ENCODE measurements around the gene IL33.
A peak's percentile ranks its signal among the peaks of the same experiment; 100 is the strongest.

IL33 gene

DNA sequence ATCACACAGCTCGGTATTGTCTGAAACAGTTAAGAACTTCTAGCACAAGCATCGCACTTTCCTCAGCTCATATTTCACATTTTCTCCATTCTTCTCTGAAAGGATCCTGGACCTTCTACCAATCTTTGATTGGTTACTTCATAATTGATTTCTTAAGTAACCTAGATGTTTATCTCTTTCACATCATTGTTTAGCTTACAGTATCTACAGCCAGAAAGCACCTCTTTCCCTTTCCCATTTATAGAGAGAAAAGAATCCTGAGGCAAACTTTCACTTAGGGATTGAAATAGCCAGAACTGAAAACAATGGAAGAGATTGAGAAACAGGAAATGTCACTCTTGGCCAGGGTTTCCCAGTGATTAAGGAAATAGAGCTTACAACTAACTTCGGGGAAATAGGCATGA is 2.5 kb downstream of the IL33 start:
- DNase-seq (ENCODE audit: low spot score), result no peak

DNA sequence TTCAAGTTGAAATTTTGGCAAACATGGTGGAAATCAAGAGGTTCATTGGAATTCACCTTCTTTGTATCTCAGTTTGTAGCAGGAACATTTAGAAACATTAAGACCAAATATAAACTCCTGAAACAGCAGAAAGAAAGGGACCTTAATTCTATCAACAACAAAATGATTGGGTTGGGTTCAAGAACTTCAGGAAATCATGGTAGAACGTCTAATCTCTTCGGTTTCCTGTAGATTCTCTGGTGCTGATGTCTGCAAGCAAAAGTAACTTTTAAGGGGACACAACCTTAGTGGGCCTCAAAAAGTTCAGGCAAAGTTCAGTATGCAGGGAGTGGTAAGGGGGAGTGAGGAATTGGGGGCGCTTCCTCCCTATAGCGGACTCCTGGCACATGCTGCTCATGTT is 3.4 kb downstream of the IL33 start:
- DNase-seq (ENCODE audit: low spot score), result no peak

DNA sequence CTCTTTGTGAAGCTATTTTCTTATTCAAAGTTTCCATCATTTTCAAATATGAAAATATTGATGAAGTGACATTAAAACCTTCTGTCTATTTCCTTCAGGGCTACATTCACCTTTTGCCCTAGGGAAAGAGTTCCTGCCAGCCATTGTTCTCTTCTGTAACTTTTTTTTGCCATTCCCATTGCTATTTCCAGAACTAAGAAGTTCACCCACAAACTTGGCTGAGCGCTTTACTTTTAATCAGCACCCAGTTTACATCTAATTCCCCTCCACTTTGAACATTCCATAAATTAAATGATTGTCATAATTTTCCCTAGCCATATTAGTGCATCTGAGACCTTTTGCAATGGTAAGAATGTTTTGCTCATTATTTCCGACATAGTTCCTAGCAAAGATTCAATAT is 4.4 kb downstream of the IL33 start:
- DNase-seq (ENCODE audit: low spot score), result no peak

DNA sequence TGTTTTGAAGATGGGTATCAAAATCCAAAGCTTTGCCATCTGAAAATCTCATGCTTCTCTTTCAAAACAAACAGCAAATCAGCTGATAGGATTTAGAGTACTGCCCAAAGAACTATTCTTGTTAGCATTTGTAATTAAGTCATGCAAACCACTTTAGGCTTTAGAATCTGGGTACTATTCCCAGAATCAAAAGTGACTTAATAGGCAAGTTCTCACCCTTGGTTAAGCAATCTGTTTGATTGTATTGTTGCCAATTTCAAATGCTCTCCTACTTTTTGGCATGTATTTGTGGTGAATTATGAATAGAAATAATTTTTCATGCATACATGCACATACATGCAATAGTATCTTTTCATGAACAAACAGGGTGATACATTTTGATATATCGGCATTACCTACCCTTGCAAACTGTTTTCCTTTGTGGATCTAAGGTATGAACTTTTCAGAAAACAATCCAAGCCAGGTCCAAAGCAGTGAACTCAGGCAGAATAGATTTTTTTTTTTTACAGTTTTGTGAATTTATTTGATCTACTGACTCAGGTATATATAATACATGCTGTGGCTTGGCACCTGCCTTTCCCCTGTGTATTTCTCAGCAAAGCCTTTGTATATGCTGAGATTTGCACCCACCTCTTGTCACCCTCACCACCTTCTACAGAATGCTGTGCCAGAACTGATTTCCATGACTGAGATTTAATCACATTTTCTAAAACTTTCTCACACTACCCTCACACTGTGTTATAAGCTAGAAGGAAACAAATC is 9.0 kb downstream of the IL33 start:
- no peak for DNase-seq (ENCODE audit: low spot score)

DNA sequence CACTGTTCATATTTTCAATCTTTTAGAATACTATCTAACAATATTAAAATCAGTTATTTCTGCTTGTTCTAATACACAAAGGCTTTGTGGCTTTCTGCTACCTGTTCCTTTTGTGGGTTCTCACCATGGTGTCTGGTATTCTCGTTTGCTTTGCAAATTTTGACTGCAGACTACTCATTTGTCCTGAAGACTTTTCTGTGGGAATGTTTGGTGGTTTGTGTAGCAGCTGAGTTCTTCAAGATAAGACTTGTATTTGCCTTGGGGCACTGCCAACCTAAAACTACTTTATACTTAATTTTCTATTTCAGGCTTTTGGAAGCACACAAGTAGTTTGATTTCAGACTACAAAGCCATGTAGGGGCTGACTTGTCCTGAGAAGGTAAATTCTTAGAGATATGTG is 11.1 kb downstream of the IL33 start:
- no peak for DNase-seq (ENCODE audit: low spot score)

DNA sequence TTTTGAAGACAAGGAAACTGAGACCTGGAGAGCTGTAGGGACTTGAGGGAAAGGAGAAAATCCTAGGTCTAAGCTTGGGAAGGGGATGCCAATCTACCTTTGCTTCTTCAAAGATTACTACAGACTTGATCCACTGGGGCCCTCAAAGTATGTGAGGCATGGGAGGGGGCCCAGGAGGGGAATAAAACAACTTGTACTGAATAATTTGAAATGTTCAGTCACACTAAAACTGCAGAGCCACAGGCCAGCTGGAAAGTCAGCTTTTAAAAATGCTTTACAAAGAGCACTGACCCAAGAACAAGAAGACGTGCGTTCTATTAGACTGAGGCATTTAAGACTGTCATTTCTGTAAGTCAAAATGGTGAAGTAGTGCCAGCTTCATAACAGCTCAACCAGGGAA is 13.6 kb downstream of the IL33 start:
- DNase-seq (ENCODE audit: low spot score), result no peak

DNA sequence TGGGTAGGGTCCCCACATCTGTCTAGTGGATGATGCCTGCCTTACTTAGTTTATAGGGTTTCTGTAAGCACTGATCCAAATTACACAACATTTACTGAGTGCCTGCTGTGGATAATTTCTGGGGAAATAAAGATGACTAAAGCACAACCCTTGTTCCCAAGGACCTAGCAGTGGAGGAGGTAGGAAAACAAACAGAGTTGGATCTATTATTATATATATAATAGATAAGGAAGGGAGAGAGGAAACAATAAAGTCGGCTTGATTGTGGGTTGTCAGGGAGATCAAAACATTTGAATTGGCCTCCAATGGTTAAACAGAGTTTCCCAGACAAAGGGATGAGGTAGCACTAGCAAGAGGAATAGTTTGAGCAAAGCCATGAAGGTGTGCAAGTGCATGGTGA is 14.0 kb downstream of the IL33 start:
- DNase-seq (ENCODE audit: low spot score), result no peak

DNA sequence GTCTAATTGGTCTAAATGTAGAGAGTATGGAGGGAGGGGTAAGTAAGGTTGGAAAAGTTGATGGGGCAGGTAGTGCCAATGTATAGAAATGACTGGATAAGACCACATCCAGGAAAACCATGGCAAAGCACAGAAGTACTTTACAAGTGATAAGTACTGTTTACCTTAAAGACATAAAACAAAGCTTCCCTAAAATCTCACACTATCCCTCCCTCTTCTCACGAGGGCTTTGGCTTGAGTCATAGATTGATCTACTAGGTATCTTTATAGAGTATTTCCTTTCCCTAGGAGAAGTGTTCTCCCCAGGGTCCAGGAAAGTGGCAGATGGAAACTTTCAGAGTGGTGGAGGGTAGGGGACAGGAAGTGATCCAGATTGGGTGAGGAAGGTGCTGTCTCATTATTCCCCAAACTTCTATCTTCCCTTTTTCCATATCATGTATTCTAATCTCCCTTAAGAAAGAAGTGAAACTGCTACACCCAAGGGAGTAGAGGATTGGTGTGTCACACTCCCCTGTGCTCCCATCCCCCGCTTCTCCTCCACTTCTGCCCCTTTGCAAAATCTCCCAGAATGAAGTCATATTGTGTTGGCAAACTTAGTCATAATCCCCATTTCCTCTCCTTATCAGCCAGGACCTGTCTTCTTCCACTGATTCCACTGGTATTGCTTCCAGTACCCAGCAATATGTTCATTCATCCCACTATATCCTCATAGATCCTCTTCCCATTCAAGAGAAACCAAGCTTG is 14.6 kb downstream of the IL33 start:
- peak; percentile 20 for DNase-seq (ENCODE audit: low spot score)

DNA sequence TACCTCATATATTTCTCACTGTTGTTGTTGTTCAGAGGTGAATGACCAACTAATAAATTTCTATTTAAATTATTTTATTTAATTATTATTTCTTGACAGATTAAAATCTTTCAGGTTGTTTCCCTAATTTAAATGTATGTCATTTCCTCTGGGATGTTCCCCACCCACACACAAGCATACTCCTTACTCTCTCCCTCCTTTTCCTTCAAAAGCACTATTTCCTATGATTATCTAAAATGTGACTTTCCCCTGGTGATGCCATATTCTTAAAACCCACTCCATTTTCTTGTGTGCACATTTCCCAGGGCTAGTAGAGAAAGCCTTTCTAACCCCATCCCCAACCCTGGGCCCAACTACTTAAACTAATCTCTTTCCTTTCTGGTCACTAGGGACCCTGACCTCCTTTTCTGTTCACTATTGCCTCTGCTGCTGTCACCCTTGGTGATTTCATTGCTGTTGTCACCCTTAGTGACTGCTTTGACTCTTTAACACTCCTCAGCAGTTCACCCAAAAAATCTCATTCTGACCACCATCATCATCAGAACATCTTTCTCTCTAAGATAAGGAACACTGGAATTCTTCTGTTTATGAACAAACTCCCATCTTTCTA is 16.8 kb downstream of the IL33 start:
- DNase-seq (ENCODE audit: low spot score), result no peak

DNA sequence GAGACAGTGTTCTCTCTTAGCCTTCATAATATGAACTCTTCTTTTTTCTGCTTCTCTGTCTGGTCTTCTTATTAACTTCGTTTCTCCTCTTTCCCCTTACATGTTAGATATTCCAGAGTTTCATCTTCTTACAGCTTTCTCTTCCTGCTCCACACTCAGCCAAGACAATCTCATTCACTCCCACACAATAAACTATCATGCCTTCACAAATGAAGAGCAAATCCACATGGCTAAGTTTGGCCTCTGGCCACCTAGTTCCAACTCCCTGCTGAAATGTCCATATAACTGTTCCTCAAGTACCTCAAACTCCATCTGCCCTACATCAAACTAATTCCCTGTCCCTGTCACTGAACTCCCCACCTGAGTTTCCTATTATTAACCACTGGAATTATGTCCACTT is 18.4 kb downstream of the IL33 start:
- DNase-seq (ENCODE audit: low spot score), result no peak

DNA sequence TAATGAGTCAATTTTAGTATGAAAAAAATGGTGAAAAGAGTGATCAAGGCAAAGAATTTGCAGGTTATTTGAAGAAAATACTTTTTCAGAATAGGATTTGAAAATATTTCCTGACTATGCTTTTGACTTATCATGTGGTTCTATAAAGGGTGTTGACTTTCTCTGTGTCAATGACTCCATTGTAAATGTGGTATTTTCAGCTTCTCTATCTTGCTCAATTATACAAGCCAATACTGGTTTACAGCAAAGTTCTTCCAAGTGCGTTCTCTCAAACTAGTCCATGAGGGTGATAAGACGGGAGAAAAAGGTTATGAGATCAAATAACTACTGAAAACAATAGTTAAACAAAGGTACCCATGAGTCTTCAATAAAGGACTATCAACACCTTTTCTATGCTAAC is 21.7 kb downstream of the IL33 start:
- DNase-seq (ENCODE audit: low spot score), result no peak

DNA sequence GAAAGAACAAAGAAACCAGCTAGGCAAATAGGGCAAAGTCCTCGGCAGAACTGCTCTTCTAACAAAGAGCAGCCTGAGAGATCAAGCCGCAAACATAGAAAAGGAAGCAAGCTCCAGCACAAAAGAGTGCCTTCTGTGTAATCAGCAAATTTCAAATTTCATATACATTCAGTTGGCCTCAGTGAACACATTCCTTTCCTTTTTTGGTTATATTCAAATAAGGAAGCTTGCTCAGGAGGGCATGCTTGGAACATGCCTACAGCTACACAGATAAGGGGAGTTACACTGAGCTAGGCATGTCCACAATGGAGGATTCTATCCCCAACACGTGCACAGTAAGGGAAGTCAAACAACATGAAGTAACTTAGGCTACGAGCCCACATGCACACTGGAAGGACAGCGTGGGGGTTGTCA is 23.4 kb downstream of the IL33 start:
- DNase-seq (ENCODE audit: low spot score), result no peak

DNA sequence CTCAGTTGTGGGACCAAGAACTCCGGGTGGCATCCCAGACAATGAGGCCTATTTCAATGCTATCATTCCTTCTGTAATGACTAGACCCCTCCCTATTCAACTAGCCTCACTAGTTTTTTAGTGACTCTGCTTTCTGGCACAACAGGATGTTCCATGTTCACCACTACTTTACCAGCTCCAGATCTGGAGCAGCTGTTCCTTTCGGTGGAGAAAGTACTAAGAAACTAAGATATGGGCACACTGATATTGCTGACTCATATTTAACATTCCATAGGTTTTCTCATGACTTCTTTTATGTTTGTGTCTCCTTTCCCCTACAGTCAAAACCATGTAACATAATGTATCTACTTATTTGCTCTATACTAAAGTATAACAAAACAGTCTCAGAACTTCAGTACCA is 24.1 kb downstream of the IL33 start:
- DNase-seq (ENCODE audit: low spot score), result no peak

DNA sequence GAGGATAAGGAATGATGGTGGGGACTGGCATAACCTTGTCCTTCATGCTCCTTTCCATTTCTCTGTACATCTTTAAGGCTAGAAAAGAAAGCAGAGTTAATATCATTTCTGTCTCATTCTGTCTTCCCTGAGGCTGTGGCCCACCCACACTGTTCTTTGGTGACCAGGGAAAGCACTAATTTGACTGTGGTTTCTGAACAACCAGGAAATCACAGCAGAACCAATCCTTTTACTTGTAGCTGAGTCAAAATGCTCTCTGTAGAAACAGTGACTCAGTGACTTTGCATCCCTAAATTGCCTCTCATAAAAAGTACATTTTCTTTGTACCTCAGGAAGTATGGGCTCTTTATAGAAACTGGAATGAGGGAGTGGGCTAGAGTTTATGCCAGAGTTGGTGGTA is 28.1 kb downstream of the IL33 start:
- DNase-seq (ENCODE audit: low spot score), result no peak

DNA sequence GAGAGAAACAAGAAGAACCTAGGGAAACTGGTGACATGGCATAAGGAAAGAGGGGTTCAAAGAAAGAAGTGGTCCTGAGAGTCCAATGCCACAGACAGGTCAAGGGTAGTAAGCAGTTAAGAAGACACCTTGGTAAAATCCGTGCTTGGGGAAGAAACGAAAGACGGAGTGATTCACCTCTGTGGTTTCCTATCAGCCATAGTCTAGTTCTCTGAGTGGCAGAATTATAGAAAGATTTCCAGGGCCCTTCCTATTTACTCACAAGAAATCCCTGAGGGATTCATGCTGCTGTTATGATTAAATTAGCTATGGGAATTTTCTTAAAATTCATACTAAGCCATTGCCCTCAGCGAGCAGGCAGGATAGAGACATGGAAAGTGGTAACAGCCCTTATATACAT is 31.7 kb downstream of the IL33 start:
- no peak for DNase-seq (ENCODE audit: low spot score)

DNA sequence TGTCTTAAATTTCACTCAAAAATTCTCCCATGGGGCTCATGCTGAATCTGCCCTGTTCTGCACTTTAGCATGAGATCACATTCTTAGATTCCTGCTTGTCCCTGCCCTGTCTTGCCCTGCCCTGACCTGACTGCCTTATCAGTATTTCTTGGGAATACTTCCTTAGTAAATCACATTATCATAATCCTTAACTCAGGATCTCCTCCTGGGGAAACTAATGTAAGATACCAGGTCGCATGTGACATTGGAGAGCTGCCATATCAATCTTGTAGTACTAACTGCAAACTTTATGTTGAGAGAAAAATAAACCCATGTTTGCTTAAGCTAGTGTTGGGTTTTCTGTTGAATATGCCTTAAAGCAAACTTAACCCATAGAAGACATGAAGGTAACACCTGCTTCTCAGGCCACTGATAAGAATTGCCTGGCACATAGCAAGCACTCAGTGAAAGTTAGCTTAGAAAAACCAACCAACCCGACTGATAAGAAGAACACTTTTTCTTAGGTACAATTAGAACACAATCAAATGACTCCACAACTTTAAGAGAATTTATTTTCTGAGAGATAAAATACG is 53.3 kb downstream of the IL33 start:
- DNase-seq (ENCODE audit: low spot score), result no peak

DNA sequence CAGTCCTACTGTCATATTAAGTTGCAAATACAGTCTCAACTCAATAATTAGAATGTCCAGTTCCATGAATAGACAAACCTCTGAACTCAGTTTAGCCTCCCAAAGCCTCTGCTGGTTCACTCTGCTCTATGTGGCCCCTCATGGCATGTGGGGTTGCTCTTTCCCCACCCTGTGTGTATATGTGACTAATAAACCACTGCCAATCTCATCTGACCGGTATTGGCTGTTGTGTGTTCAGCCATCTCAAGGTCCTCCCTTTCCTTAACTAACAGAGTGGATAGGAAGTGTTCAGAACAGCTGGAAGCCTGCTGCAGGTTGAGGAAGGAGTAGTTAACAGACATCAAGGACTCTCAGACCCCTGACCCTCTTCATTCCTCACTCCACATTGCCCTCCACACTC is 55.3 kb downstream of the IL33 start:
- no peak for DNase-seq (ENCODE audit: low spot score)

DNA sequence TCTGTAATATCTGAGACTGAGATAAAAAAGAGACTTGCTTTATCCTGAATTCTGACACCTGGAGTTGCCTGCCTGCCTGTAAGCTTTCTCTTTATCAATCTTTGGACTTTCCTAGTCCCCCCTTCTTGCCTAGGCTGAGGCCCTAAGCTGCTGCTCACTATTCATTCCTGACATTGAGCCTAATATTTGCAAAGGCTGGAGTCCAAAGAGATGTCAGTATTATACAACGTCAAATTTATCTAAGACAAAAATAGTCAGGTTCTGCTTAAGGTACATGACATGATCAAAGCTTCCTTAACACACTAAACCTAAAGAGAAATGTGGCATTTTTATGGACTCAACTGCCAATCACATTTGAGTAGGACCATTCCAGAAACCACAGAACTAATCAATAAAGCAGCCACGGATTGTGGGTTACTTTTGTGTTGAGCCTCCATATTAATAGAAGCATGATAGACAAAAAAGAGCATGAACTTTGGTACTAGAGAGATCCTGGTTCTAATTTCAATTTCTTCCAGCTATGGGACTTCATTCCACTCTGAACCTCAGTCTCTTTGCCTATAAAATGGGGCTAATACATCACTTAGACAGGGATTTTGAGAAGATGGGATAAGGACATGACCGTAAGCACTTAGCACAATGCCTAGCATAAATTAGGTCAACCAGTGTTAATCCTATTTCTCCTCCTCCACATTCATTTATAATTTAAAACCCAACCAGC is 56.1 kb downstream of the IL33 start:
- no peak for DNase-seq (ENCODE audit: low spot score)

DNA sequence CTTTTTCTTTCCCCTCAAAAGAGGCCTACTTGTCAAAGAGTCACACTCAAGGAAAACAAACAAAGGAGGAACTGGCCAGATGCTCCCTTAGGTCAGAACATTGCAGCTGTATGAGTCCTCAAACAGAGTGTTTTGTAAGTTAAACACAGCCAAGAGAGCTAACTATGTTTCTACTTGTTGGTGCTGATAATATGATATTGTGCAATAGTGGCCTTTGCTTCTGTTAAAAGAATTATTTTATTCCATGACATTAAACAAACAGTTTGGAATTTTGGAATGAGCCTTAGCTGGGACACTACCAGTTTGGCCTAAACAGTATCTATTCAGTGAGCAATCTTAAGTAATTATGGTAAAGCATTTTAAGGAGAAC is 56.6 kb downstream of the IL33 start:
- DNase-seq (ENCODE audit: low spot score), result no peak

DNA sequence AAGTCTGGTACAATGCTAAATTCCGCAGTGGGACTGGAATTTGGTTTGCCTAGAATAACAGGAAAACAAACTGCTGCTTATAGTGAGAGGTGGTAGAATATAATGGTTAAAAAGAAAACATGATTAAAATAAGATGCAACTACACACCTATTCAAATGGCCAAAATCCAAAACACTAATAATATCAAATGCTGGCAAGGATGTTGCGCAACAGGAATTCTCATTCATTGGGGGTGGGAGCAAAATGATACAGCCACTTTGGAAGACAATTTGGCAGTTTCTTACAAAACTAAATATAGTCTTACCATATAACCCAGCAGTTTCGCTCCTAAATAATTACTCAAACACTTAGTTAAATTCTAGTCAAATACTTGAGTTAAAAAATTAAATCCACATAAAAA is 61.8 kb downstream of the IL33 start:
- no peak for DNase-seq (ENCODE audit: low spot score)

DNA sequence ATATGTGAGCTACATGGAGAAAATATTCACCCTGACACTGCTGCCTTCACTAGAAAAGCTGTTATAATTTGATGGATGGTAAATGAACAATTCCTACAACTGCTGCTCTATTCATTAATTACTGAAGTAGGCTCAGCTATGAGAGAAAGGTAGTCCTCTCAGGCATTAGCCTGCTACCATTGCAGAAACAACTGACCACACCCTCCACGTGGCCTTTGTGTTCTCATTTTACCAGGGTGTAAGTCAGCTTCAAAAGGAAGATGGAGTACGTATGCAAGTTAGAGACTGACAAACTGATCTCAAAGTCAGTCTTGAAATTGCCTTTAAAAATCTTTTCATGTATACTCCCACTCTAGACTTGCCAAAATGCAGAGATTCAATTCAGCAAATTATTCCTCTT is 86.3 kb downstream of the IL33 start:
- DNase-seq (ENCODE audit: low spot score), result no peak

DNA sequence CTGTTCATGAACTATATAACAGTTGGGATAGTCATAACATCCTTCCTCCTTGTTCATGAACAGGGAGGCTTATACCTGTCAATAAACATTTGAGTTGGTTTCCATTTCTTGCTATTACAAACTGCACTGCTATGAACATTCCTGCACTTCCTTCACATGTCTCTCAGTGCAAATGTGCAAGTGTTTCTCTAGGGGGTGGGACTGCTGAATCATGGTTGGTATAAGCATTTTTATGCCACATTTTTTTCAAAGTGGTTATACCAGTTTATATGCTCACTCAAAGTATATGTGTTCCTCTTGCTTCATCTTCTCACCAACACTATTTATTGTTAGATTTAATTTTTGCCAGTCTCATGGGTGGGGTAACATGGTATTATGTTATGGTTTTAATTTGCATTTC is 86.8 kb downstream of the IL33 start:
- peak; percentile 10 for DNase-seq (ENCODE audit: low spot score)

DNA sequence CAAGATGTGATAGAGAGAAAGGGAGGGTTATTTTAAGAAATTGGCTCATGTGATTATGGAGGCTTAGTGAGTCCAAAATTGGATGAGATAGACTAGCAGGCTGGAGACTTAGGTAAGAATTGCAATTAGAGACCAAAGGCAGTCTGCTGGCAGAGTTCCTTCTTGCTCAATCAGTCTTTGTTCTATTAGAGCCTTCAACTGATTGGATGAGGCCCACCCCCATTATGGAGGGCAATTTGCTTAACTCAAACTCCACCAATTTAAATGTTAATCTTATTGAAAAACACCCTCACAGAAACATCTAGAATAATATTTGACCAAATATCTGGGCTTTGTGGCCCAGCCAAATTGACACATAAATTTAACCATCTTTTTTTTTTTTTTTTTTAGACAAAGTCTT is 88.6 kb downstream of the IL33 start:
- no peak for DNase-seq (ENCODE audit: low spot score)

All from kidney capillary endothelial cell (primary cell).